Measurements from ENCODE around the gene CFAP299. TPM values are rescaled to one million over a fixed set of nuclear protein-coding genes. Genes with fewer than 3 reads are reported as not detected.
"Not testable (repeated sequence)": the region's sequence is repeated elsewhere in the genome, so short reads cannot be mapped to it uniquely, and the experiment has no call there.

Gene CFAP299
- total and polyA plus RNA-seq, 2 of the 8 experiments (the other 6 are each of a cell fraction or from before 2014, with no cell fraction given) = not detected

DNA sequence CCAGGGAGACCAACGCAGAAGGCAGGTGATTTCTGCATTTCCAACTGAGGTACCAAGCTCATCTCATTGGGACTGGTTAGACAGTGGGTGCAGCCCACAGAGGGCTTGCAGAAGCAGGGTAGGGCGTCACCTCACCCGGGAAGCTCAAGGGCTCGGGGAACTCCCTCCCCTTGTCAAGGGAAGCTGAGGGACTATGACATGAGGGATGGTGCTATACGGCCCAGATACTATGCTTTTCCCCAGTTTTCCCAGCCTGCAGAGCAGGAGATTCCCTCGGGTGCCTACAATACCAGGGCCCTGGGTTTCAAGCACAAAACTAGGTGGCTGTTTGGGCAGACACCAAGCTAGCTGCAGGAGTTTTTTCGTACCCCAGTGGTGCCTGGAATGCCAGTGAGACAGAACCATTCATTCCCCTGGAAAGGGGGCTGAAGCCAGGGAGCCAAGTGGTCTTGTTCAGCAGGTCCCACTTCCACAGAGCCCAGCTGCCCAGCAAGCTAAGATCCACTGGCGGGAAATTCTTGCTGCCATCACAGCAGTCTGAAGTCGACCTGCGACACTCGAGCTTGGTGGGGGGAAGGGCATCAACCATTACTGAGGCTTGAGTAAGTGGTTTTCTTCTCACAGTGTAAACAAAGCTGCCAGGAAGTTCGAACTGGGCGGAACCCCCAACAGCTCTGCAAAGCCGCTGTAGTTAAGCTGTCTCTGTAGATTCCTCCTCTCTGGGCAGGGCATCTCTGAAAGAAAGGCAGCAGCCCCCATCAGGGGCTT, 103.9 kb downstream of the CFAP299 start:
- peak overlapping the region; percentile 51; the same call in 1 of the 2 replicates for H4K8ac ChIP-seq (ENCODE audit: extremely low read depth, insufficient read depth, low read length)
- H4K20me1 ChIP-seq (replicated peaks in 1 of 2; ENCODE audit: control insufficient read depth in 1 of 2, insufficient read depth in 2 of 2, low read length in 2 of 2); H3K56ac ChIP-seq (replicated peaks; ENCODE audit: insufficient read length, low read depth, low read length); H4K5ac ChIP-seq (ENCODE audit: insufficient read length, low read depth, low read length); H3K27me3 ChIP-seq (replicated peaks in 1 of 4; ENCODE audit: control insufficient read depth in 3 of 4, extremely low read depth in 1 of 4, insufficient read depth in 3 of 4, low read length in 3 of 4); H2AK5ac ChIP-seq (ENCODE audit: low read depth, low read length); H2BK15ac ChIP-seq (ENCODE audit: low read length); H3K4ac ChIP-seq (replicated peaks; ENCODE audit: insufficient read length, low read depth, low read length); H3K79me1 ChIP-seq (ENCODE audit: low read depth, low read length); H3K36me3 ChIP-seq (ENCODE audit: control insufficient read depth in 2 of 4, insufficient read depth in 4 of 4, low read length in 3 of 4); H3K9me3 ChIP-seq (ENCODE audit: insufficient read depth in 2 of 2, low read depth in 1 of 2, low read length in 1 of 2); H3K79me2 ChIP-seq (ENCODE audit: control insufficient read depth in 1 of 2, insufficient read depth in 2 of 2, low read length in 2 of 2); H3K4me1 ChIP-seq (replicated peaks in 1 of 4; ENCODE audit: control insufficient read depth in 3 of 4, insufficient read depth in 4 of 4, low read length in 3 of 4); H3K14ac ChIP-seq (ENCODE audit: insufficient read length); FAIRE-seq; H3K23ac ChIP-seq (ENCODE audit: insufficient read length); H3K27ac ChIP-seq (ENCODE audit: low read depth, low read length); H4K91ac ChIP-seq (replicated peaks; ENCODE audit: insufficient read length, low read length); H3K23me2 ChIP-seq (ENCODE audit: low read depth, low read length); H2BK20ac ChIP-seq (ENCODE audit: low read length); H3K9ac ChIP-seq (replicated peaks in 1 of 4; ENCODE audit: extremely low read depth in 1 of 4, low read depth in 3 of 4, low read length in 3 of 4): not testable (repeated sequence)
- ChIA-PET CTCF (ENCODE audit: partially characterized antibody) (interaction anchor here (0.6 to 1.7 kb wide), 7 partner anchors 13 to 613 kb away, joined by 3 to 5 read pairs (median 3); no protein-coding TSS in a partner anchor), POLR2A (ENCODE audit: partially characterized antibody) (interaction anchor here (1.0 kb wide), 1 partner anchor 10 kb away, joined by 3 read pairs; no protein-coding TSS in a partner anchor)
- H3K18ac ChIP-seq (ENCODE audit: extremely low read depth, low read length) = peak overlapping the region; percentile 60
- peak overlapping the region; percentile 33 for H2BK120ac ChIP-seq (replicated peaks; ENCODE audit: low read depth, low read length)
- peak overlapping the region; percentile 60; the same call in 1 of the 2 replicates for H2BK5ac ChIP-seq (ENCODE audit: low read depth, low read length)
- peak overlapping the region; percentile 91 for H2AFZ ChIP-seq (ENCODE audit: low read length)
- peak overlapping the region; percentile 92; the same call in 1 of the 2 replicates for H2BK12ac ChIP-seq (ENCODE audit: low read depth, low read length)
- H3K4me2 ChIP-seq (ENCODE audit: insufficient read depth in 1 of 2, low read depth in 2 of 2, low read length in 2 of 2) = peak overlapping the region in 1 of 2 experiments; percentile 41; a peak in 3 of 4 replicates
- H3K4me3 ChIP-seq (ENCODE audit: extremely low read depth in 1 of 4, insufficient read depth in 2 of 4, low read depth in 3 of 4, low read length in 4 of 4) = peak overlapping the region in 1 of 4 experiments; percentile 21; a peak in 1 of 8 replicates
- peak; percentile 86; the same call in 1 of the 2 replicates for TF ChIP-seq RBBP5 (IDR thresholded peaks at IDR 0.05; ENCODE audit: borderline replicate concordance, low read depth, low read length)
- peak; percentile 34 for TF ChIP-seq ASH2L (IDR thresholded peaks at IDR 0.05; ENCODE audit: low read length)
- TF ChIP-seq, protein P1, sequence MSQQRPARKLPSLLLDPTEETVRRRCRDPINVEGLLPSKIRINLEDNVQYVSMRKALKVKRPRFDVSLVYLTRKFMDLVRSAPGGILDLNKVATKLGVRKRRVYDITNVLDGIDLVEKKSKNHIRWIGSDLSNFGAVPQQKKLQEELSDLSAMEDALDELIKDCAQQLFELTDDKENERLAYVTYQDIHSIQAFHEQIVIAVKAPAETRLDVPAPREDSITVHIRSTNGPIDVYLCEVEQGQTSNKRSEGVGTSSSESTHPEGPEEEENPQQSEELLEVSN (IDR thresholded peaks at IDR 0.05) = peak; percentile 73
- TF ChIP-seq TAF1 (IDR thresholded peaks at IDR 0.05; ENCODE audit: low read depth, low read length) = 0 out of 2 replicates have a peak, but pooled peaks have one; percentile 25
- 0 out of 2 replicates have a peak, but pooled peaks have one; percentile 43 for TF ChIP-seq SP1 (IDR thresholded peaks at IDR 0.05; ENCODE audit: low read depth, low read length)
- peak in 1 of 2 experiments; percentile 49 for DNase-seq (ENCODE audit: low read depth in 1 of 2, low spot score in 2 of 2)
- 69% methylated on average over 14 of the region's 14 CpGs; no CpG with 5 or more reads in 1 of the 2 experiments for WGBS, 2 experiments (ENCODE audit: extremely low coverage in 1 of 2, insufficient coverage in 1 of 2, insufficient read length in 1 of 2, insufficient replicate concordance in 2 of 2, low coverage in 1 of 2, low lambda C conversion rate in 2 of 2, missing lambda C conversion rate in 1 of 2)
